Measurements from ENCODE around the gene GRIK2. TPM values are rescaled to one million over a fixed set of nuclear protein-coding genes. Genes with fewer than 3 reads are reported as not detected.

The GRIK2 gene
- total RNA-seq, 1 donor from 2014 or later = 2.8 TPM

GRCh38 chr6:101422251-101422650 is 28.7 kb downstream of the GRIK2 start:
- H3K27ac Mint-ChIP-seq (ENCODE audit: unreplicated experiment) = no peak overlapping the region

DNA sequence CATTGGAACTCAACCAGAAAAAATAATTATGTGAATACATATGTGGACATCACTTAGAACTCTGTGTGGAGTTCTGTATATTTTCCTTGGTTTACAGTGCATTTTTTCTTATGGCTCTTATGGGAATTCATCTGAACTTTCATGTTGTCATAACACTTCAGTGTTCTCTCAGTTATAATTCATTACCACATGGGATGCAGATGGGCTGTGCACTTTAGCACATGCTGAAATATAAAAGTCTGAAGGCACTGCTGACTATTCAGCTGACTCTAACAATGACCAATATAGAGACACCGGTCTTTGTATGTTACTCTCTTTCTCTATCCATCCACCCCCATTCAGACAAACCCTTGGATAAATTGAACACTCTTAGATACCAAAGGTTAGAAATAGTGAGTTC is 29.3 kb downstream of the GRIK2 start:
- H3K27ac Mint-ChIP-seq (ENCODE audit: unreplicated experiment) = no peak overlapping the region
- no peak for DNase-seq (ENCODE audit: low spot score)
- no peaks in the 10 kb centered on the region for H3K4me1 Mint-ChIP-seq (ENCODE audit: unreplicated experiment)
- no peak overlapping the region for H3K4me3 Mint-ChIP-seq (ENCODE audit: unreplicated experiment)
- no peaks in the 10 kb centered on the region for H3K9me3 Mint-ChIP-seq (ENCODE audit: unreplicated experiment)
- H3K36me3 Mint-ChIP-seq (ENCODE audit: low read depth, unreplicated experiment) = no peaks in the 10 kb centered on the region
- H3K27me3 Mint-ChIP-seq (ENCODE audit: unreplicated experiment) = no peaks in the 10 kb centered on the region
- TF ChIP-seq, protein P1, sequence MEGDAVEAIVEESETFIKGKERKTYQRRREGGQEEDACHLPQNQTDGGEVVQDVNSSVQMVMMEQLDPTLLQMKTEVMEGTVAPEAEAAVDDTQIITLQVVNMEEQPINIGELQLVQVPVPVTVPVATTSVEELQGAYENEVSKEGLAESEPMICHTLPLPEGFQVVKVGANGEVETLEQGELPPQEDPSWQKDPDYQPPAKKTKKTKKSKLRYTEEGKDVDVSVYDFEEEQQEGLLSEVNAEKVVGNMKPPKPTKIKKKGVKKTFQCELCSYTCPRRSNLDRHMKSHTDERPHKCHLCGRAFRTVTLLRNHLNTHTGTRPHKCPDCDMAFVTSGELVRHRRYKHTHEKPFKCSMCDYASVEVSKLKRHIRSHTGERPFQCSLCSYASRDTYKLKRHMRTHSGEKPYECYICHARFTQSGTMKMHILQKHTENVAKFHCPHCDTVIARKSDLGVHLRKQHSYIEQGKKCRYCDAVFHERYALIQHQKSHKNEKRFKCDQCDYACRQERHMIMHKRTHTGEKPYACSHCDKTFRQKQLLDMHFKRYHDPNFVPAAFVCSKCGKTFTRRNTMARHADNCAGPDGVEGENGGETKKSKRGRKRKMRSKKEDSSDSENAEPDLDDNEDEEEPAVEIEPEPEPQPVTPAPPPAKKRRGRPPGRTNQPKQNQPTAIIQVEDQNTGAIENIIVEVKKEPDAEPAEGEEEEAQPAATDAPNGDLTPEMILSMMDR (IDR thresholded peaks at IDR 0.05; ENCODE audit: unreplicated experiment) = no peak

More at GRCh38 chr6:101422251-101422650, 28.7 kb downstream of the GRIK2 start:
- DNase-seq (ENCODE audit: low spot score) = no peak
- Mint-ChIP-seq H3K4me3 (ENCODE audit: unreplicated experiment) (no peak overlapping the region), H3K27me3 (ENCODE audit: unreplicated experiment) (no peaks in the 10 kb centered on the region), H3K9me3 (ENCODE audit: unreplicated experiment) (no peaks in the 10 kb centered on the region), H3K4me1 (ENCODE audit: unreplicated experiment) (no peaks in the 10 kb centered on the region), H3K36me3 (ENCODE audit: low read depth, unreplicated experiment) (no peaks in the 10 kb centered on the region)
- TF ChIP-seq, protein P1 (IDR thresholded peaks at IDR 0.05; ENCODE audit: unreplicated experiment) = no peak

DNA sequence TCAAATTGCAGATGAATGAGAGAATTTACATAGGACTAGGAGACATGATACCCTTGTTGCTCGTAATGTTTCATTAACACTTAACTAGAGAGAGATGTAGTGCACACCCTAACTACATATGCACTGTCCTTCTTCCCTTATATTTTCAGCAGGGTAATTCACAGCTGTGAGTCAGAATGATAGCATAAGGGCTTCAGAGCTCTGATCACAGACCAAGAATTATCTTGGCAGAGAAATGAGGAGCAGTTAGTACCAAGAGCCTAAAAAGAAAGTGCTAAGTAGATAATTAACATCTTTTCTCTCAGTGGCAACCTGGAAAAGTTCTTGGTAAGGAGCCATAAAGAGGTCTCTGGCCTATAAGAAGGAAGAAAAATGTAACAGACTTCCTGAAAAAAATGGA is 35.8 kb downstream of the GRIK2 start:
- Mint-ChIP-seq H3K4me3 (ENCODE audit: unreplicated experiment) (no peak overlapping the region), H3K27ac (ENCODE audit: unreplicated experiment) (no peak overlapping the region), H3K27me3 (ENCODE audit: unreplicated experiment) (no peaks in the 10 kb centered on the region), H3K9me3 (ENCODE audit: unreplicated experiment) (no peaks in the 10 kb centered on the region), H3K36me3 (ENCODE audit: low read depth, unreplicated experiment) (no peaks in the 10 kb centered on the region), H3K4me1 (ENCODE audit: unreplicated experiment) (no peaks in the 10 kb centered on the region)
- TF ChIP-seq, protein P1 (IDR thresholded peaks at IDR 0.05; ENCODE audit: unreplicated experiment) = no peak
- no peak for DNase-seq (ENCODE audit: low spot score)

DNA sequence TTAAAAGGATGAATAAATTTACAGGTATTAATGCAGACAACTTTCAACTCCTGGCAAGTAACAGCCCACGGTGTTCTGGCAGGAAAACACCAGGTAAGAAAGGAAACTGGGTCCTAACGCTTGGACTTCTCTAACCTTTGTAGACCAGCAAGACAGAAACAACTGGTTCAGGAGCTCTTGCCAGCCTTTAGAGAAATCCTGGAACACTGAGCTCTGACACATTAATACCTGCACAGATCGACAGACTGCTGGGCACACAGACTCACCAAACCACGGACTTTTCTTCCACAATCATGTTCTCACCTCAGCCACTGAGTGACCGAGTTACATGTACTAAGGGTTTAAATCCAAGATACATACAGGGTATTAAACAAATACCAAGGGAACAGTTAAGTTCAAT is 36.3 kb downstream of the GRIK2 start:
- no peaks in the 10 kb centered on the region for H3K9me3 Mint-ChIP-seq (ENCODE audit: unreplicated experiment)
- no peak overlapping the region for H3K4me3 Mint-ChIP-seq (ENCODE audit: unreplicated experiment)
- H3K36me3 Mint-ChIP-seq (ENCODE audit: low read depth, unreplicated experiment) = no peaks in the 10 kb centered on the region

DNA sequence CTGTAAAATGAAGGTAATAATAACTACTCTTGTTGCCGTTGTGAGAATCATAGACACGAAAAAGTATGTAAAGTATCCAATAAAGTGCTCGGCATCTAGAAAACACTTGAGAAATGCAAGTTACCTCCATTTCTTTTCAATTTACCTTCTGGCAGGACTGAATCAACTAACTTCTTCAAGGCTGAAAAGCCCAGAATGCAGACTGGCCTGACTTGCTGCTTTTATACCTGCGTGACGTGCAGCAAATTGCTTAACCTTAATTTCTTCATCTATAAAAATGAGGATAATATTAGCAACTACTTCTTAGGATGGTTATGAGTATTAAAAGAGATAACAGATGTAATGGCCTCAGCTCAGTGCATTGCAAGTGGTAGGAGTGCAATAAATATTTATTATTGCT is 39.6 kb downstream of the GRIK2 start:
- Mint-ChIP-seq H3K27me3 (ENCODE audit: unreplicated experiment) (no peaks in the 10 kb centered on the region), H3K4me3 (ENCODE audit: unreplicated experiment) (no peak overlapping the region), H3K4me1 (ENCODE audit: unreplicated experiment) (no peaks in the 10 kb centered on the region)

More for the DNA sequence above, 36.3 kb downstream of the GRIK2 start:
- no peak for DNase-seq (ENCODE audit: low spot score)
- H3K27me3 Mint-ChIP-seq (ENCODE audit: unreplicated experiment) = no peaks in the 10 kb centered on the region
- no peaks in the 10 kb centered on the region for H3K4me1 Mint-ChIP-seq (ENCODE audit: unreplicated experiment)
- TF ChIP-seq, protein P1 (IDR thresholded peaks at IDR 0.05; ENCODE audit: unreplicated experiment) = no peak
- H3K27ac Mint-ChIP-seq (ENCODE audit: unreplicated experiment) = no peak overlapping the region

More for the DNA sequence above, 39.6 kb downstream of the GRIK2 start:
- no peak for DNase-seq (ENCODE audit: low spot score)
- TF ChIP-seq, protein P1 (IDR thresholded peaks at IDR 0.05; ENCODE audit: unreplicated experiment) = no peak
- Mint-ChIP-seq H3K27ac (ENCODE audit: unreplicated experiment) (no peak overlapping the region), H3K9me3 (ENCODE audit: unreplicated experiment) (no peaks in the 10 kb centered on the region), H3K36me3 (ENCODE audit: low read depth, unreplicated experiment) (no peaks in the 10 kb centered on the region)

Data from endothelial cell (in vitro differentiated cells).